Putamen (tissue), 1 donor: ENCODE measurements around the gene CYP27A1.

ENCODE experiments used
- DNase-seq: peaks from one replicate; pipeline ENCODE4 v3.0.0-alpha.2; 2016; ENCODE audit warnings: low spot score

The CYP27A1 gene

GRCh38 chr2:218773881-218774280 lies 8.1 kb upstream of the CYP27A1 start:
- no peak for DNase-seq

GRCh38 chr2:218776488-218776887 lies 5.5 kb upstream of the CYP27A1 start:
- no peak for DNase-seq

GRCh38 chr2:218777276-218777990 lies 4.5 kb upstream of the CYP27A1 start:
- no peak for DNase-seq

DNA sequence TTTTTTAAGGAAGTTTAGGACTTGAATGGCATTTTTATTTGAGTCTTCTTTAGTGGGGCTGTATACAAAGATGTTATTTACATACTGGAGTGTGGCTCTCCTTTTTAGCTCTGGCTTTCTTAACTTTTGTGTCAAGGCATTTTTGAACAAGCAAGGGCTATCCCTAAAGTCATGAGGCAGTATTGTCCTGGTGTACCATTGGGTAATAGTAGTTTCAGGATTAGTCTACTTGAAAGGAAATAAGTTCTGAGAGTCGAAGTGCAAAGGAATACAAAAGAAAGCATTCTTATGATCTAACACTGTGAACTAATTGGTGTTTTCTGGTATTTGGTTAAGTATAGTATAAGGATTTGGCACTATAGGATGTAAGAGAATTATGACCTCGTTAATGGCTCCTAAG lies 1.9 kb upstream of the CYP27A1 start:
- DNase-seq: no peak

DNA sequence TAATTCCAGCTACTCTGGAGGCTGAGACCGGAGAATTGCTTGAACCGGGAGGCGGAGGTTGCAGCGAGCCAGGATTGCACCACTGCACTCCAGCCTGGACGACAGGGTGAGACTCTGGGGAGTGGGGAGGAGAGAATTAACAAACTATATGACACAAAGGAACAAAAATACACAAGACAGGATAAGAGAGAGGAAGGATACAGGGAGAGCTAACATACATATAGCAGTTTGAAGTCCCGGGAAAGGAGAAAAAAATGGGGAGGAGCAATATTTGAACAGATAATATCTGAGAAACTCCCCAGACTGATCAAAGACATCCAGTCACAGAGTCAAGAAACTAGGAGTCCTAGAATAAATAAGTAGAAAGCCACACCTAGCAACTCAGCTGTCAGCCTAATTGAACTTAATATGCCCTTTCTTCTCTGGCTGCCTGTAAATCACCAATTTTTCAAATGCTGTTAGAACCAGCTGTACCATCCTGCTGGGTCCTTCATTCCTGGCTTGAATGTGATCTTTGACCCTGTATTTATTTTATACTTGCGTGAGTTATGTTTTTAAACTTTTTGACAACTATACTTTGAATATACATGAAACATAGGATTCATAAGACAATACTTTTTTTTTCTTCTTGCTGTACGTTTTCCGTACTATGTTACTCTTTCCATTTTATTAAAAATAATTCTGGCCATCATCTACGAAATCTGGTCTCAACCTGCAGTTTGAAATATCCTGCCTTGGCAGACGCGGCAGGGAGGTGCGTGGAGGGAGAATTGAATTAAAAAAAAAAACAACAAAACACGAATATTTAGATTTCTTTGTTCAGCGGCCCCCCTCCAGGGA lies 876 bp upstream of the CYP27A1 start:
- no peak for DNase-seq

GRCh38 chr2:218782528-218782844 lies 539 bp downstream of the CYP27A1 start:
- DNase-seq: no peak

DNA sequence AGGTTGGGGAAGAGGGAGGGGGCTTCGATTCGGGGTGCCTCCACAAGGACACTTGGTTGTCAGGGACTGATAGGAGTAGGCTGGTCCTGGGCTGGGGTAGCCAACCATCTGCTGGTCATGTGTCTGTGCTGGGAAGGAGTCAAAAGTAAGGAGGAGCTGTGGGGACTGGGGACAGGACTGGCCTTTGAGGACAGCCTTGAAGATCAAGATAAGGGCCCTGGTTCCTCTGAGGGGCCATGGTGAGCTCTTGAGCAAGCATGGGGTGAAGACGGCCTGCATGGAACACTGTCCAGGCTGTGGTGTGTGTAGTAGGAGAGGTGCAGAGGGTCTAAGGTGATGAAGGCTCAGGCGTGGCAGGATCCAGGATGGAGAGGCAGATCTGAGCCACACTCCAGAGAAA lies 1.7 kb downstream of the CYP27A1 start:
- DNase-seq: no peak

DNA sequence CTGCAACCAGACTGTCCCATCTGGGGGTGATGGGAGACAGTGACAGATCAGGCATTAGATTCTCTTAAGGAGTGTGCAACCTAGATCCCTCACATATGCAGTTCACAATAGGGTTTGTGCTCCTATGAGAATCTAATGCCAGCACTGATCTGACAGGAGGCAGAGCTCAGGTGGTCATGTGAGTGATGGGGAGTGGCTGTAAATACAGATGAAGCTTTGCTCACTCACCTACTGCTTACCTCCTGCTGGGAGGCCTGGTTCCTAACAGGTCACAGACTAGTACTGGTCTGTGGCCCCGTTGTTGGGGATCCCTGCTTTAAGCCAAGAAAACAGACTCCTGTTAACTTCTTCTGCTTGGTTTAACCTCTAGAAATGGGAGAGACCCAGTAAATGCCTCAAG lies 3.2 kb downstream of the CYP27A1 start:
- DNase-seq: no peak

GRCh38 chr2:218786133-218786532 lies 4.2 kb downstream of the CYP27A1 start:
- DNase-seq: no peak

- DNase-seq: no peak
Observed at GRCh38 chr2:218788529-218789255, 6.7 kb downstream of the CYP27A1 start.

- no peak for DNase-seq
Observed at GRCh38 chr2:218792433-218792832, 10.5 kb downstream of the CYP27A1 start.

GRCh38 chr2:218796691-218797090 lies 14.7 kb downstream of the CYP27A1 start:
- no peak for DNase-seq

DNA sequence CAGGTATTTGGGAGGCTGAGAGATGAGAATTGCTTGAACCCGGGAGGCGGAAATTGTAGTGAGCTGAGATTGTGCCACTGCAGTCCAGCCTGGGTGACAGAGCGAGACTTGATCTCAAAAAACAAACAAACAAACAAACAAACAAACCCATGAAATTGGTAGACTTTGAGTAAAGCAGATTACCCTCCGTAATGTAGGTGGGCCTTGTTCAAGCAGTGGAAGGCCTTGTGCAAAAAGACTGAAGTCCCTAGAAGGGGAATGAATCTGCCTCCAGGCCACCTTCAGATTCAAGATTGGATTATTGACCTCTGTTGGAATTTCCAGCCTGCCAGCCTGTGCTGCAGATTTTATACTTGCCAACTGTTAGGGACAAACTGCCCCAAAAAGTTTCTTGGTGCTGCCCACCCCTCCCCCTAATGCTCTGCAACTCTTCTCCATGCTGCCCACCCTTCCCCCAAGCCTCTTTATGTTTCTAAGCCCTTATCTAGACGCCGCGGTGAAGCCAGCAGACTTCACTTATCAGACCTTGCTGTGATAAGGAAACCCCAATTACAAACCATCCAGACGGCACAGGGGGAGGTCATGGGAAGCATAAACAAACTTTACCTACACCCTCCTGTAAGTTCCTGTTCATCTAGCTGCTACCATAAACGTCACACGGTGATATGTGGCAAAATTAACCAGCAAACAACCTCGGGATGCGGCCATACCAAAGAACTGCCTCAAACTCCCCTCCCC lies 17.0 kb downstream of the CYP27A1 start:
- no peak for DNase-seq

DNA sequence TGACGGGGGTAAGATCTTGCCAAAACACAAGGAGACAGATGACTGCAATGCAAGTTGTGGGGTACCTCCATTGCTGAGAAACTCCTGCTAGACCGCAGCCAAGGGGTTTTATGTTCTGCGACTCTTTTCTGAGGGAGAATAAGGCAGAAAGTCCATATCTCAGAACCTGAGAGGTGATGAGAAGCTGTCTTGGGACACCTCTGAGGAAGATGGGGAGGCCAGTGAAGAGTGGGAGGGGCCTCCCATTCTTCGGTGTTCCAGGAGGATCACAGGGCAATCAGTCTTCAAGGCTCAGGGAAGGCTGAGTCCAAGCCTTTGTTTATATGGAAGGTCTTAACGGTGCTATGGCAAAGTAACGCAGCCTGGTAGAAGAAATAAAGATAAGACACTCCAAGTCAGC lies 18.0 kb downstream of the CYP27A1 start:
- DNase-seq: no peak

DNA sequence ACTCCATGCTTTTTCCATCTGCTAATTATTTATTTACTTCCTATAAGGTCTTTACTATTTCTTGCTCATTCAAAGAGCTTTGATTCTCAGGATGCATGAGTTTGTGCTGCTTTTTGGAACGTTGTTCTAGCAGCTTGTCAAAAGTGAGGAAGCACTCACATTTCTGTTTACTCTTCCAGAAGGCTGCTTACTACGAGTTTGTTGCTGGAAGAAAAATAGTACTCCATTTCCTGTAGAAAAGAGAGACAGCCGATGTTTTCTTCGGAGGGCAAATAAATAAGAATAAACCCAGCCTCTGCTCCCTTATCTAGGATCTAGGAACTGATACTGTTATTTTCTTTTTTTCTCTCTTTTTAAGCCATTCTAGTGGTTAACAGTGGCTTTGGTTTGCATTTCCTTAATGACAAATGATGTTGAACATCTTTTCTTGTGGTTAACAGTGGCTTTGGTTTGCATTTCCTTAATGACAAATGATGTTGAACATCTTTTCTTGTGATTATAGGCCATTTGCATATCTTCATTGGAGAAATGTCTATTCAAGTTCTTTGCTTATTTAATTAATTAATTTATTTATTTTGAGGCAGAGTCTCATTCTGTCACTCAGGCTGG lies 20.5 kb downstream of the CYP27A1 start:
- no peak for DNase-seq

DNA sequence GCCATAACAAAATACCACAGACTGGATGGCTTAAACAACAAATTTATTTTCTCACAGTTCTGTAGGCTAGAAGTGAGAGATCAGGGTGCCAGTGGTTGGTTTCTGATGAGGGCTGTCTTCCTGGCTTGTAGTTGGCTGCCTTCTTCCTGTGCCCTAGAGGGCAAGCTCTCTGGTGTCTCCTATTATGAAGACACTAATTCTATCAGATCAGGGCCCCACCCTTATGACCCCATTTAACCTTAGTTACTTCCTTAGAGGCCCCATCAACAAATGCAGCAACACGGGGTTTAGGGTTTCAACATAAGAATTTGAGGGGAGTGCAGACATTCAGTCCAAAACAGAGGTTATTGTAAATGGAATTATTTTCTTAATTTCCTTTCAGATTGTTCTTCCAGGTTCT lies 22.9 kb downstream of the CYP27A1 start:
- no peak for DNase-seq

DNA sequence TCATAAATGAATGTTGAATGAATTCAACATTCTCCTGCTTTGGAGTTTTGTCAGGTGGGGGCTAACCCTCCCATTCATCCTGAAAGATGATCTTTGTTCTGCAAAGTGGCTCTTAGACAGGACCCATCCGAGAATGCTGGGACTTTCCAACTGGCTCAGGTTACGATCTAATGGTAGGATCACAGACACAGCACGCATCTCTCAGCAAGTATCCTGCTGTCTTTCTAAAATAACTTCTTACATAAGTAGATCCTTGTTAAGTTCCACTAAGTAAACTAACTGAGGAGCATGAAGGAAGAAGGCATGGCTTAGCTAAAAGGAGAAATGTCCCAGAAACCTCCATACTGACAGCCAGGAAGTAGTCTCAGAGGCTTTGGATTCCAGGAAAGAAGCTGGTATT lies 23.7 kb downstream of the CYP27A1 start:
- no peak for DNase-seq

GRCh38 chr2:218806346-218806978 lies 24.5 kb downstream of the CYP27A1 start:
- no peak for DNase-seq

DNA sequence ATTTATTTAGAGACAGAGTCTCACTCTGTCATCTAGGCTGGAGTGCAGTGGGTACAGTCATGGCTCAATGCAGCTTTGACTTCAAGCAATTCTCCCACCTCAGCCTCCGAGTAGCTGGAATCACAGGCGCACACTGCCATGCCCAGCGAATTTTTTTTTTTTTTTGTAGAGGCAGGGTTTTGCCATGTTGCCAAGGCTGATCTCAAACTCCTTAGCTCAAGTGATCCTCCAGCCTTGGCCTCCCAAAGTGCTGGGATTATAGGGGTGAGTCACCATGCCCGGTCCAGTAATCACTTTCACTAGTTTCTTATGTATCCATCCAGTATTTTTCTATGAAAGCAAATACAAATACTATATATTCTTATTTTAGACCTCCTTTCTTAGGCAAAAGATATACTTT lies 25.7 kb downstream of the CYP27A1 start:
- no peak for DNase-seq

DNA sequence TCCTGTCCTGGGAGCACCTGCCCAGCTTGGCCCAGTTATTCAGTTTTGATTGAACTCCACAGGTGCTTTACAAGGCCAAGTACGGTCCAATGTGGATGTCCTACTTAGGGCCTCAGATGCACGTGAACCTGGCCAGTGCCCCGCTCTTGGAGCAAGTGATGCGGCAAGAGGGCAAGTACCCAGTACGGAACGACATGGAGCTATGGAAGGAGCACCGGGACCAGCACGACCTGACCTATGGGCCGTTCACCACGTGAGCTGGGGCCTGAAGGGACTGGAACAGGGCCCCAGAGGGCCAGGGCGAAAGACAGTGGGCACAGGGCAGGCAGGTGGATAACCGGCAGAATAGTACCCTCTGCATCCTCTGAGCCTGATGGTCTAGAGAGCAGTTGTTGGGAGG lies 27.6 kb downstream of the CYP27A1 start:
- no peak for DNase-seq

DNA sequence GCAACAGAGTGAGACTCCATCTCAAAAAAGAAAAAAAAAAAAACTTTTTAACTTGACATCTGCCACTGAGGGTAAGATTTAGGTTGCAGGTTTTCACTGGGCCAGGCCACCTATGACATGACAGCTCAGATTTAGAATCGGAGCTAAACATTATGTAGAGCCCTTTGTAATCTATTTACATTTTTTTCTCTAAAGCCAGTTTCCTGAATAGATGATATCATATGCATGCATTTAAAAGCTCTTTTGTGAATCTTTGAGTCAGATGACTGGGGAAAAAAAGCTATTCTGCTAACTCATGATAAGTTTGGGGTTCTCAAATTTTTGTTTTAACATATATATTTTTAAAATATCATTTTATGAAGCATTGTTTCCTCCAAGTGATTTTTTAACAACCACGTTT lies 28.3 kb downstream of the CYP27A1 start:
- no peak for DNase-seq
